GM18909 (cell line): ENCODE results near the gene MC1R.
"Not testable (repeated sequence)": the region's sequence is repeated elsewhere in the genome, so short reads cannot be mapped to it uniquely, and the experiment has no call there.

ENCODE experiments used
- ATAC-seq: cut with Tn5 transposase; IDR thresholded peaks from one replicate; pipeline ENCODE4 v1.9.1; 2021; ENCODE audit warnings: mild to moderate bottlenecking; ENCODE audit not compliant: unreplicated experiment, poor library complexity

MC1R gene

GRCh38 chr16:89912627-89913026 lies 6.0 kb upstream of the MC1R start:
- no peak for ATAC-seq

- no peak for ATAC-seq
Observed at GRCh38 chr16:89913408-89914387, 5.0 kb upstream of the MC1R start.

GRCh38 chr16:89914642-89915285 lies 3.9 kb upstream of the MC1R start:
- not testable (repeated sequence) for ATAC-seq

- no peak for ATAC-seq
Observed at GRCh38 chr16:89915303-89916232, 3.1 kb upstream of the MC1R start.

GRCh38 chr16:89917773-89918452 lies 749 bp upstream of the MC1R start:
- ATAC-seq: peak; percentile 76

- ATAC-seq: no peak
Observed at GRCh38 chr16:89919535-89920406, 1.1 kb downstream of the MC1R start.

- ATAC-seq: no peak
Observed at GRCh38 chr16:89920723-89921122, 2.1 kb downstream of the MC1R start.

- no peak for ATAC-seq
Observed at GRCh38 chr16:89921131-89921701, 2.6 kb downstream of the MC1R start.

- ATAC-seq: no peak
Observed at GRCh38 chr16:89921702-89922476, 3.2 kb downstream of the MC1R start.

GRCh38 chr16:89922477-89922883 lies 3.8 kb downstream of the MC1R start:
- no peak for ATAC-seq

GRCh38 chr16:89922884-89923639 lies 4.4 kb downstream of the MC1R start, which contains the start of gene TUBB3:
Gene TUBB3, plus strand, starts transcription at chr16:89923342. Its CDS starts 60 bp downstream, at chr16:89923402.
- ATAC-seq: peak; percentile 51

GRCh38 chr16:89923640-89924296 lies 5.1 kb downstream of the MC1R start:
- no peak for ATAC-seq

- ATAC-seq: no peak
Observed at GRCh38 chr16:89924297-89924924, 5.7 kb downstream of the MC1R start.

GRCh38 chr16:89924925-89925307 lies 6.3 kb downstream of the MC1R start:
- no peak for ATAC-seq

- no peak for ATAC-seq
Observed at GRCh38 chr16:89925596-89926079, 7.0 kb downstream of the MC1R start.

GRCh38 chr16:89931305-89931896 lies 12.7 kb downstream of the MC1R start:
- ATAC-seq: no peak
